ENCODE data around the gene KCNS3.
"Not testable (repeated sequence)": the region's sequence is repeated elsewhere in the genome, so short reads cannot be mapped to it uniquely, and the experiment has no call there.

KCNS3 gene

DNA sequence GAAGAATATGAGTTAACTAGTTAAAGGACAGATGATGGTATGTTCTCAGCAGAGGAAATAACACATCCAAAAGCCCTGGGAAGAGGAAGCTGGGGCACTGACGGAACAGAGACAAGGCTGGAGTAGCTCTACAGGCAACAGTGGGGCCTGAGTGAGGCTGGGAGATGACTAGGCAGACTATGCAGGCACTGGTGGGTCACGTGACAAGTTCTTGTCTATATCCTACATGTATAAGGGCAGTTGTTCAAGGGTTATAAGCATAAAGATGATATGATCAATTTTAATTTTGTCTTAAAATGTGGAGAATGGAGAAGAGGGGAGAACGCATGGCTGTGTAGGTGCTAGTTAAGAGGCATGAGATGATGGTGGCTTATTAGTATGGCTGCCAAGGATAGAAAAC is 68.6 kb downstream of the KCNS3 start:
- no peak for DNase-seq (ENCODE audit: low spot score)

DNA sequence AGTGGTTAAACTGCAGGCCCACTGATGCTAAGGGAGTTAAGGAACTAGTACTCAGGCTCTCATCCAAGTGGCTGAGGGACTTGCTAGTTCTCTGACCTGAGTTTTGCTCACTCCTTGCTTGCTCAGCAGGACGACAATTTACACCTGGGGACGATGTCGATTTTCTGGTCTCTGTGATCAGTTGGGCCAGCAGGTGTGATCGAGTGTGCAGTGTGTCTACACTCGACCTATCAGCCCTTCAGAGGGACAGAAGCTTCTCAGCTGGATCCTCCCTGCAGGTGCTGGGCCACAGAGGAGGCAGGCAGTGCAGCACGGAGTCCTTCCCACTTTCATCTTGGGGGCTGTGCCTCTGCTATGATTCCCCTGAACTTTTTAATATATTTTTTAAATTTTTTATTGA is 71.5 kb downstream of the KCNS3 start:
- DNase-seq (ENCODE audit: low spot score): no peak

DNA sequence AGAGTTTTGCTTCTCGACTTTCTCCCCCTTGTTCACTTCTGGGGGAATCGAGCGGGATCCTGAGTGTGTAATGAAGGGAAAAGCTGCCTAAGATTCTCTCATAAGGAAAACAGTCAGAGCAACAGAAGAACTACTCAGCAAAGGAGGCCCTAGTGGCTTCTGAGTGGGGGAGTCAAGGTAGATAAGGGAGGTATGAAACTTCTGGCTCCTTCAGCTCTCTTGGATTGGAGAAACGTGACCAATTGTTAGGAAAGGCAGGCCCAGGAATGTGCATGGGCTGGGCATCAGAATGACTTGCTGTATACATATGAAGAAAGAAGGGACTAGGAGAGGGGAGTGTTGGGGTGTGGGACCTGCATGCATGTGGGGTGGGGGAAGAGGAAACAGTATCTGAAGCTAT is 73.1 kb downstream of the KCNS3 start:
- DNase-seq (ENCODE audit: low spot score): no peak

DNA sequence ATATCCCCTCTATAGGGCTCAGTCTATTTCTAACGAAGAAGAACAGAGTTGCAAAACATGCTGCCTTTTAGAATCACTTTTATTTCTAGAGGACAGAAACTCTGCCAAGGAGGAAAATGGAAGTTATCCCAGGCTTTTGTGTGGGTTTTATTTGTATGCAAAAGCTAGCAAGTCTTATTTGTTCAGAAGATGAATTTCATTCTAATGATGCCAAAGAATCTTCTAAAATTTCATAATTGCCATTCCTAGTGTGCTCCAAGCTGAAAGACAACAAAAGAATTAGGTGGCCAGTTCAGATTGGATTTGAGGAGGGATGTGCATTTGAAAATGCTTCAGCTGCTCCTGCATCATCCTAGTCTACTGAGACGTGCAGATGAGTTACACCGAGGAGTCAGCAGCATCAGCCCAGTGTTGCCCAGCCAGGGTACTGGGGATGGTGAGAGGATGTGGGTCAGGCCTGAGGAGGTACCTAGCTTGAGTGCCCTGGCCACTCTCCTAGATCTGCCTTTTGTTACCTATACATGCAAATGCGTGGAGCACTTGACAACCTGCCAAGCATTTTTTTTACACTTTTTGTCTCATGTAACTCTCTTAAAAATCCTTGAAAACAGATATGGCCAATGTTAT is 80.1 kb downstream of the KCNS3 start:
- DNase-seq (ENCODE audit: low spot score): no peak

DNA sequence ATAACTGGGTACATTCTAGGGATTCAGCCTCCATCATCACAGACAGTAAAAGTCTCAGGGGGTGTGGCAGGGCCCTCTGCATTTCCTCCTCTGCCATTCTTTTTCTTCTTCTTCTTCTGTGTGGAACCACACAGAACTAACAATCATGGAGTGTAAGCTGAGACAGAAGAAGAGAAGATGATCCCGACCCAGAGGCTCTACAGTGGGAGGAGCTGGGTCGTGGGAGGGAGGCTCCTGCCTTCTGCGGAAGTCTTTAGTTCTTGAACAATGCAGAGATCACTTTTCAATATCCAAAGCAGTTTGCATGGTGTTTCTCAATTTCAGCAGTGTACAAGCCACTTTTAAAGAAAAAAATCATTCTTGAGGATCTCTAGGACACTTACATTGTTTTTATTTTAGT is 80.9 kb downstream of the KCNS3 start:
- no peak for DNase-seq (ENCODE audit: low spot score)

DNA sequence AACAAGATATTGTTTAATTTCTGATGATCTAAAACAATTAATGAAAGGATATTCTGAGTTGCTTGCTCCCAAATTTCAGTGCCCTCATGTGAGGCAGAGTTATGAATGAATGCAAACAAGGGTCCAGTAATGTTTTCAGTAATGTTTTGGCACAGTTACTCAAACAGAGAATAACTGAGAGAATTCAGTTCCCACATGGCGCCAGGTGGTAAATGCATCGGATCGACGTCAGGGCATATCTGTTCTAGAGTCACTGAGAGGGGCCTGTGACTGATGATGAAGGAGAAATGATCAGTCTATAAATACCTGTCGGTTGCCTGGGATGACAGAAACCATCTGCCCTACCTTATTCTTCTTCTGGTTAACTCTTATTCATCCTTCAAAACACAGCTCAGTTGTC is 81.4 kb downstream of the KCNS3 start:
- no peak for DNase-seq (ENCODE audit: low spot score)

DNA sequence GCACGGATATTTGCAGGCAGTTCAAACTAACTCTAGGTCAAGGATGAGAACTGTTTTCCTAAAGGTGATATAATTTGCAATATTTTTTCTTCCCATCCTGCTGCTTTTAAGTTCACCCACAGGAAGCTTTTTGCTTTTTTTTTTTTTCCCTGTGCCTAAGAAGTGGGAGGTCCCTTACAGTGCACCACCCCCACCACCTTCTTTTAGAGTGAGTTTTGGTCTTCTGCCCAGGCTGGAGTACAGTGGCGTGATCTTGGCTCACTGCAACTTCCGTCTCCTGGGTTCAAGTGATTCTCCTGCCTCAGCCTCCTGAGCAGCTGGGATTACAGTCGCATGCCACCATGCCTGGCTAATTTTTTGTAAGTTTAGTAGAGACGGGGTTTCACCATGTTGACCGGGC is 82.5 kb downstream of the KCNS3 start:
- no peak for DNase-seq (ENCODE audit: low spot score)

DNA sequence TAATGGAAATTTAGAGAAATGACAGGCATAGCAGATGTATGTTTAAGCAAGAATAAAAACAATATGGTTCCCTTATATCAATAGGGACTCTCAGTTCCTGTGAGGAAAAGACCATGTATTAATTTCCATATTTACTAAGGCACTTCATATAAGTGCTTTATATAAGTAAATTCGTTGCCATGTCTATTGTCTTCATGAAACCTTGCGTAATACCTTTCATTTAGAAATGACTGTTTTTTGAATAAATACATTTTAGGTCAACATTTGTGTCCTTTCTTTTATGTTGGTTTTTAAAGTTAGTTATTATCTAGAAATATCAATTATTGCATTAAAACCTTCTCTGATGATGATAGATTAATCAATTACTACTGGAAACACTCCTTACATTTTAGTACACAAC is 83.3 kb downstream of the KCNS3 start:
- no peak for DNase-seq (ENCODE audit: low spot score)

DNA sequence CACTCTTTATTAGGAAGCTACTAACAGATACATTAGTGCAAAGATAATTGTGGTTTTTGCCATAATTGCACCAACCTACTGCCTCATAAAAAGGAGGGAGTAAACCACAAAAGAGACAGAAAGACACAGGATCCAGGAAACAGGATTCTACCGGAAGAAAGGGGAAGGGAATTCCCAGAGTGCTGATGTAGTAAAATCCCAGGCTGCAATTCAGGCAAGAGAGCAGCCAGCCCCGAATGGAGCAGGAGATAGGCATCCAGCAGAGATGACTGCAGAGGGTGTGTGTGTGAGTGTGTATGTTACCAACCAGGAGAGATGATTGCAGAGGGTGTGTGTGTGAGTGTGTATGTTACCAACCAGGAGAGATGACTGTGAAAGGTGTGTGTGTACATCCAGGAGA is 84.4 kb downstream of the KCNS3 start:
- DNase-seq (ENCODE audit: low spot score): no peak

DNA sequence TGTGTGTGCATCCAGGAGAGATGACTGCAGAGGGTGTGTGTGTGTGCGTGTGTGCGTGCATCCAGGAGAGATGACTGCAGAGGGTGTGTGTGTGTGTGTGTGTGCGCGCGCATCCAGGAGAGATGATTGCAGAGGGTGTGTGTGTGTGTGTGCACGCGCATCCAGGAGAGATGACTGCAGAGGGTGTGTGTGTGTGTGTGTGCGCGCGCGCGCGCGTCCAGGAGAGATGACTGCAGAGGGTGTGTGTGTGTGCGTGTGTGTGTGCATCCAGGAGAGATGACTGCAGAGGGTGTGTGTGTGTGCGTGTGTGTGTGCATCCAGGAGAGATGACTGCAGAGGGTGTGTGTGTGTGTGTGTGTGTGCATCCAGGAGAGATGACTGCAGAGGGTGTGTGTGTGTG is 85.1 kb downstream of the KCNS3 start:
- not testable (repeated sequence) for DNase-seq (ENCODE audit: low spot score)

DNA sequence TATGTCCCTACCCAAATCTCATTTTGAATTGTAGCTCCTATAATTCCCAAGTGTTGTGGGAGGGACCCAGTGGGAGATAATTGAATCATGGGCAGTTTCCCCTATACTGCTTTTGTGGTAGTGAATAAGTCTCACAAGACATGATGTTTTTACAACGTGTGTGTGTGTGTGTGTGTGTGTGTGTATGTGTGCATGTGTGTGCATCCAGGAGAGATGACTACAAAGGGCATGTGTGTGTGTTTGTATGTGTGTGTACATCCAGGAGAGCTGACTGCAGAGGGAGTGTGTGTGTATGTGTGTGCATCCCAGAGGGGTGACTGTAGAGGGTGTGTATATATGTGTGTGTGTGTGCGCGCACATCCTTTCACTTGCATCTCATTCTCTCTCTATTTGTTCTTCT is 86.7 kb downstream of the KCNS3 start:
- no peak for DNase-seq (ENCODE audit: low spot score)

DNA sequence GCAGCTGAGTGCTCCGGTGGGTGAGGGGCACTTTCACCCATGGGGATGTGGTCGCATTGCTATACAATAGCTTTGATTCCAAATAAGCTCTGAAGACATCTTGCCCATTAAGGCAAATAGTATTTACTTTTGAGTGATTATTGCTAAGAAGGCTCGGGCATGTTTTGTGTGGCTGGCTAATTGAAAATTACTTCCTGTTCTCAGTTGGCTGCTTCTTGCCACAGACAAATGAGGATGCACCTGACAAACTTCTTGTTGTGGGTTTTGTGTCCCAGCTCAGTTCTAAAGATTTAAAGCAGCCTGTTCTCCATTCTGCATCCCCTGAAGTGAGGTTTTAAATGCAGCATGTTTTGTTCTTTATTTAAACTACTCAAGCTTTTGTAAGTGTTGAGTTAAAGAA is 88.3 kb downstream of the KCNS3 start:
- DNase-seq (ENCODE audit: low spot score): no peak

DNA sequence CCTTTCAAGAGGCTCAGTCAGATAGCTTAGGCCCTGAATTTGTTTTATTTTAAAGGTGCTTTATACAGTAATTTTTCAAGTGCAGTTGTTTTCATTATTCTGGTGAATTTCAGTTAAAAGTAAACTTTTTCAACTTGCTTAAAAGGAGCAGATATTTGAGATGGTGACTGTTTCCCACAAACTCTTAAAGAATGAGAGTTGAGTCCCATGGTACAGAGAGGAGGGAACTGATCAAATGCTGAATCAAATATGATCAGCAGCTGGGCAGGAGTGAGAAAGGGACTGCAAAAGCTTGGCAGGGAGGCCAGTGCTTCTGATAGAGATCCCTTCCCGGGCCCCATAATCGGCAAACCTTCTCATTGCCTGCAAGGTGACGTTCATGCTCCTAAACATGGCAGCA is 91.2 kb downstream of the KCNS3 start:
- DNase-seq (ENCODE audit: low spot score): no peak

DNA sequence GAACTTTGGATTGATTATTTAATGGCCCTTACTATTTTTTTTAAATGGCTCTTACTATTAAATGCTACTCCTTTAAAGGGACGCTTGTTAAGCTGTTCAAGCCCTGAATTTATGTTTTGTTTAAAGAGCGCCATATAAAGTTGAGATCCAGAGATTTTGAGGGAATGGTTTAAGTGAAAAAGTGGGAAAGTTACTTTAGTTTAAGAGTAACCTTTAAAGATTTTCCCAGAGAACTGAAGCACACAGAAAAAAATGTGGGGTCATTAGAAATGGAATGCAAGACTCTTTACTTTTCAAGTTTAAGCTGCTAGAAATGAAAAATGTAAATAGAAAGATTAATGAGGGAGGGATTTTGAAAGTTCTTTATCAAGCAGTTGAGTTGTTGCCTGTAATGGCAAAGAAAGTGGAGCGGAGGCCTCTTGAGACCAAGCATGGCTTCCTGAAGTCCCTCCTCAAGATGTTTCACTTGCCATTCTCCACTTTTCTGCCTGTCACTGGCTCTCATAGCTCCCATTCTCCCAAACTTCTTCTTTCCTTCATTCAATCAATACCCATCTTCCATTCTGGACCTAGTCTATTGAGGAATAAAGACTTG is 93.2 kb downstream of the KCNS3 start:
- no peak for DNase-seq (ENCODE audit: low spot score)

DNA sequence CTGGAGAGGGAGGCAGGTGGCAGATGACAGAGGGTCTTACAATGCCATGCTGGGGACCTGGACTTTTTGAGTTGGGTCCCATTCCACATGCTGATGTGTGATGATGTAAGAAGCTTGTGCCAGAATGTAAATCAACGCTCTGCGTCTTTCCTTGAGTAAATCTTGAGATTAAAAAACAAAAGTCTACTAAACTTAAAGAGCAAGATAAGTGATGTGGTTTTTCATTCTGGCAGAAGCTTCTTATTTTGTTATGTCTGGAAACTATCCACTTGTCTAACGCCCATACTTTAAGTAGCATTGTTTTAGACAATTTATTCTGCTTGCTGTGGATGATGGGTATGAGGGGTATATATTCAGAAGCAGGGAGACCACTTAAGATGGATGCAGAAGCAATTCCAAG is 94.5 kb downstream of the KCNS3 start:
- DNase-seq (ENCODE audit: low spot score): no peak

DNA sequence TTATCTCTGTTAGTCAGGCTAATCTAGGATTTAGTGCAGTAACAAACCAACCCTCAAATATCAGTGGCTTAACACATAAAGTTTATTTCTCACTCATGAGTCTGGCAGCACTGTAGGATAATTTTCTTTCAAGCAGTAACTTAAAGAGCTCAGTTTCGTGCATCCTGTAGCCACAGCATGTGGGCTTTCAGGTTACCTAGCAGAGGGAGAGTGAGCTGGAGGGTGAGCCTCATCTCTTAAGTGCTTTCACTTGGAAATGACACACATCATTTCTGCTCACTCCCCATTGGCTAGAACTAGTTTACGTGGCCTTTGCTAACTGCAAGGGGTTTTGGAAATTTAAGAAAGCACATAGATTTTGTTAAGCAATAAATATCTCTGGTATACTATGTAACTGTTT is 96.9 kb downstream of the KCNS3 start:
- DNase-seq (ENCODE audit: low spot score): no peak

DNA sequence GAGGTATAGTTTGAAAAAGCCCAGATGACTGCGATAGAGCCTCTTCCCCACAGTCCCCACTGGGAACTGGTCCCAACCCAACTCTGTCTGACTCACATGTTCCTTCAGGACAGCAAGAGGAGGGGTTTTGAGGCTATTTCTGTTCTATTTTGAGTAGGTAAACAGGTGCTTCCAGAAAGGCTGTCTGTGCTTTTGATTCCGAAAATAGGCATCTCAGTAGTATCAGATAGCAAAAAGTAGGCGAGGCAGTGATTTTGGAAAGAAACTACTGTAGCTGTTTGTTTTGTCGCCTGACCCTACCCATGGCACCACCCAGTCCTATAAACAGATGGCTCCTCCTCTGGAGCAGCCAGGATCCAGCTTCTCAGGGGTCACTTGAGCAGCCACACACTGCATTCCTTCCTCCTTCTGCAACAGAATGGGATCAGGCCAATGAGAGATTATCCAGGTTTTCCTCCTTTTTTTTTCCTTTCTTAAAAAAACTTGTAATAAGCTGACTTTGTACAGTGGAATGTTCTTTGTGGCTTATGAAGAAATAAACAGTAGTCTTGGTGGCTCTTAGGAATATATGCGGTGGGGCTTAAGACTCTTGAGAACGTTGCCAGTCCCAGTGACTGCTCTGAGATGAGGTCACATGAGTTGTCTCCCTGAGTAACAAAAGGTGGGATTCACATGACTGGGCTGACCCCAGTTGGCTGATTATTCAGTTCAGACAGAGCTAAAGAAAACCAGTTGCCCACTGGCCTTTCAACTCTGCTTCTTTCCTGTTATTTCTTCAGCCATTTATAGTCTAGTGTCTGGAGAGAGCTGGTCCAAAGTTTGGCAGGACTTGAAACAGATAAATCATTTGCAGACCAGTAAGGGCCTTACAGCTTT is 98.6 kb downstream of the KCNS3 start:
- DNase-seq (ENCODE audit: low spot score): no peak

DNA sequence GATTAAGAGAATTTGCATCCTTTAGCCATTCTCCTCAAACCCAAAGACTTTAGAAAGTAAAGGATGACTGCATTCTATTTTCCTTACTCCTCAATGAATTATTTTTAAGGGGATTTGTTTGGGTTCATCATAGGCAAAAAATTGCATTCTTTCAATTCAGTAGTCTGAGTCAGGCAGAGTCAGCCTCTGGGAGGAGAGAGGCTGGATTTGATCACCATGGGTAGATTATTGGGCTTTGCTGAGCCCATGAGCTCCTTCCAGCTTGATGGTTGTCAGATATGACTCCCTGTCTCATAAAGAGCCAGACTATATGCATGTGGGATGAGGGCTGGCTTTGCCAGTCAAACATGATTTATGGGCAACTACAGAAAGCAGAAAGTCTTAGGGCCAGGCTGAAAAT is 101.2 kb downstream of the KCNS3 start:
- no peak for DNase-seq (ENCODE audit: low spot score)

DNA sequence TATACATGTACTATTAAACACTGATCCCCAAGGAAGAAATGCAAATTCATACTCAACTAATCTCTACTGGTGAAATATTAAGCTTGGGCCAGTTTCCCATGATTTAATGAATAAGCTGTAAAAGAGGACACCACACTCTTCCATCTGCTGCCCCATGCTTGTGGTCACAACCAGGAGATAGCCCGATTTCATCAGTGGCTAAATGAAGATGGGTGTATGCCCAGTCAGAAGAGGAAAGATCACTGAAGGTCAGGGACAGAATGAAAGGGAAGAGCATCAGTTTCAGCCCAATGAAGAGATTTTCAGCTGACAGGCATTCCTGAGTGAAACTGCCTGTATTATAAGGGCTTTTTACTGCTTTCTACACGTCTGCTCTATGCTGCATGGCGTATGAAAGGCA is 103.5 kb downstream of the KCNS3 start:
- no peak for DNase-seq (ENCODE audit: low spot score)
